ENCODE results near the gene BORCS5. TPM values are rescaled to one million over a fixed set of nuclear protein-coding genes. Genes with fewer than 3 reads are reported as not detected.
A peak's percentile ranks its signal among the peaks of the same experiment; 100 is the strongest.

Gene BORCS5
- total RNA-seq, 1 donor from 2014 or later = 10.1 TPM

- Histone ChIP-seq H3K4me3 (peak overlapping the region; percentile 90), H3K36me3 (no peaks in the 10 kb centered on the region), H3K27ac (peak overlapping the region; percentile 99), H3K9me3 (no peaks in the 10 kb centered on the region), H3K4me1 (peaks cover 23% of the 10 kb centered on the region), H3K27me3 (ENCODE audit: low read depth) (no peaks in the 10 kb centered on the region)
- no peak for ATAC-seq
- no peak for DNase-seq
- intact Hi-C loops (cut with DNase I) = no loop called here
- TF ChIP-seq CTCF (IDR thresholded peaks at IDR 0.05) = no peak
Measured at GRCh38 chr12:12356467-12356895, 397 bp upstream of the BORCS5 start.

GRCh38 chr12:12357719-12358461, 1.0 kb downstream of the BORCS5 start:
- ATAC-seq = no peak
- peak overlapping the region; percentile 90 for H3K4me3 ChIP-seq
- peaks cover 23% of the 10 kb centered on the region for H3K4me1 ChIP-seq
- peak overlapping the region; percentile 99 for H3K27ac ChIP-seq
- H3K27me3 ChIP-seq (ENCODE audit: low read depth) = no peaks in the 10 kb centered on the region
- TF ChIP-seq CTCF (IDR thresholded peaks at IDR 0.05) = no peak
- H3K36me3 ChIP-seq = peaks cover 3% of the 10 kb centered on the region
- intact Hi-C loops (cut with DNase I) = no loop called here
- DNase-seq = no peak
- H3K9me3 ChIP-seq = no peaks in the 10 kb centered on the region

- TF ChIP-seq CTCF (IDR thresholded peaks at IDR 0.05) = no peak
- Histone ChIP-seq H3K27me3 (ENCODE audit: low read depth) (no peaks in the 10 kb centered on the region), H3K27ac (no peak overlapping the region), H3K36me3 (peaks cover 7% of the 10 kb centered on the region), H3K4me3 (peak overlapping the region; percentile 90), H3K9me3 (no peaks in the 10 kb centered on the region), H3K4me1 (peaks cover 23% of the 10 kb centered on the region)
- ATAC-seq (no peak), DNase-seq (no peak)
- intact Hi-C loops (cut with DNase I) = no loop called here
Measured at GRCh38 chr12:12358528-12358927, 1.6 kb downstream of the BORCS5 start.

- Histone ChIP-seq H3K36me3 (peaks cover 7% of the 10 kb centered on the region), H3K9me3 (no peaks in the 10 kb centered on the region), H3K27ac (no peak overlapping the region), H3K4me3 (no peak overlapping the region), H3K4me1 (peaks cover 6% of the 10 kb centered on the region), H3K27me3 (ENCODE audit: low read depth) (no peaks in the 10 kb centered on the region)
- no peak for DNase-seq
- no peak for ATAC-seq
- TF ChIP-seq CTCF (IDR thresholded peaks at IDR 0.05) = no peak
- intact Hi-C loops (cut with DNase I) = no loop called here
Measured at GRCh38 chr12:12364787-12365445, 8.0 kb downstream of the BORCS5 start.

GRCh38 chr12:12365446-12365802, 8.5 kb downstream of the BORCS5 start:
- intact Hi-C loops (cut with DNase I) = no loop called here
- no peaks in the 10 kb centered on the region for H3K9me3 ChIP-seq
- H3K4me1 ChIP-seq = peaks cover 6% of the 10 kb centered on the region
- DNase-seq (no peak), ATAC-seq (no peak)
- H3K27ac ChIP-seq = no peak overlapping the region
- H3K4me3 ChIP-seq = no peak overlapping the region
- H3K27me3 ChIP-seq (ENCODE audit: low read depth) = no peaks in the 10 kb centered on the region
- peaks cover 7% of the 10 kb centered on the region for H3K36me3 ChIP-seq
- no peak for TF ChIP-seq CTCF (IDR thresholded peaks at IDR 0.05)

Measured in lower lobe of right lung (tissue), 2 donors.